Measurements from ENCODE around the gene COX19. TPM values are rescaled to one million over a fixed set of nuclear protein-coding genes. Genes with fewer than 3 reads are reported as not detected.

COX19 gene
- total and polyA plus RNA-seq, 2 of the 13 experiments (the other 11 are each of a cell fraction or from before 2014, with no cell fraction given) = 11.5 to 21.7 TPM

- TF ChIP-seq ZNF512 (CRISPR knock-in tag; IDR thresholded peaks at IDR 0.05) = no peak
- peak; percentile 73; the same call in 1 of the 2 replicates for TF ChIP-seq YEATS2 (CRISPR knock-in tag; IDR thresholded peaks at IDR 0.05; ENCODE audit: borderline replicate concordance)
- TF ChIP-seq TFDP2 (CRISPR knock-in tag; IDR thresholded peaks at IDR 0.05) = 0 out of 2 replicates have a peak, but pooled peaks have one; percentile 43
- peak; percentile 92 for TF ChIP-seq ZNF343 (CRISPR knock-in tag; IDR thresholded peaks at IDR 0.05)
- peak; percentile 58 for TF ChIP-seq ZNF891 (CRISPR knock-in tag; IDR thresholded peaks at IDR 0.05)
- 0 out of 2 replicates have a peak, but pooled peaks have one; percentile 38 for TF ChIP-seq TP53 (CRISPR knock-in tag; conservative IDR thresholded peaks at IDR 0.05)
- TF ChIP-seq ZNF496 (CRISPR knock-in tag; IDR thresholded peaks at IDR 0.05; ENCODE audit: insufficient replicate concordance) = no peak
- peak; percentile 89 for TF ChIP-seq THAP11 (CRISPR knock-in tag; IDR thresholded peaks at IDR 0.05)
- no peak for TF ChIP-seq ZFP62 (CRISPR knock-in tag; IDR thresholded peaks at IDR 0.05)
- peak; percentile 42; the same call in 1 of the 2 replicates for TF ChIP-seq MYNN (CRISPR knock-in tag; IDR thresholded peaks at IDR 0.05; ENCODE audit: low read depth)
- TF ChIP-seq PHF21A (CRISPR knock-in tag; IDR thresholded peaks at IDR 0.05) = peak; percentile 71
- no peak for TF ChIP-seq PTBP1 (IDR thresholded peaks at IDR 0.05; ENCODE audit: low read depth, low read length, poor library complexity, severe bottlenecking)
- no peak for TF ChIP-seq NR2F1 (CRISPR knock-in tag; IDR thresholded peaks at IDR 0.05)
- 0 out of 2 replicates have a peak, but pooled peaks have one; percentile 47 for TF ChIP-seq ZNF235 (CRISPR knock-in tag; IDR thresholded peaks at IDR 0.05; ENCODE audit: borderline replicate concordance)
- no peak for TF ChIP-seq SIN3B (IDR thresholded peaks at IDR 0.05; ENCODE audit: low read length)
- peak; percentile 48; the same call in 1 of the 2 replicates for TF ChIP-seq E2F5 (CRISPR knock-in tag; conservative IDR thresholded peaks at IDR 0.05)
- TF ChIP-seq ZNF879 (CRISPR knock-in tag; IDR thresholded peaks at IDR 0.05) = peak; percentile 38; the same call in 1 of the 2 replicates
- peak; percentile 74 for TF ChIP-seq MXD3 (CRISPR knock-in tag; IDR thresholded peaks at IDR 0.05)
- peak; percentile 75; the same call in 1 of the 2 replicates for TF ChIP-seq ZBTB3 (CRISPR knock-in tag; IDR thresholded peaks at IDR 0.05; ENCODE audit: borderline replicate concordance, low read depth)
- peak; percentile 74; the same call in 1 of the 2 replicates for TF ChIP-seq ZNF572 (CRISPR knock-in tag; IDR thresholded peaks at IDR 0.05)
- TF ChIP-seq DBP (CRISPR knock-in tag; IDR thresholded peaks at IDR 0.05; ENCODE audit: not compliant biosample characterization) = peak; percentile 29
- TF ChIP-seq TAF1 (CRISPR knock-in tag; IDR thresholded peaks at IDR 0.05) = peak; percentile 94
- peak; percentile 48; the same call in 1 of the 2 replicates for TF ChIP-seq NKX3-1 (CRISPR knock-in tag; IDR thresholded peaks at IDR 0.05)
- TF ChIP-seq NR2C2 (CRISPR knock-in tag; IDR thresholded peaks at IDR 0.05; ENCODE audit: borderline replicate concordance) = peak; percentile 63
Measured at GRCh38 chr7:974820-975681, at the start of gene COX19 (continued).
